H1 (cell line): ENCODE results near the gene ZNRF2. TPM values are rescaled to one million over a fixed set of nuclear protein-coding genes. Genes with fewer than 3 reads are reported as not detected.

Experiments used
- CTCF ChIA-PET: fragments of 300-600 bp; sonication (Branson Sonifier 250); formaldehyde crosslinking; loops from one replicate; lab custom pipeline; 2021; ENCODE audit not compliant: partially characterized antibody; lab: Charles Lee
- POLR2A ChIA-PET: fragments of 300-600 bp; sonication (Branson Sonifier 250); formaldehyde crosslinking; loops from one replicate; lab custom pipeline; 2021; ENCODE audit warnings: inconsistent platforms; ENCODE audit not compliant: partially characterized antibody; lab: Charles Lee
- DNase-seq, 2 experiments: peaks; one replicate each; pipeline versions ENCODE4 v3.0.0 to v3.0.0-alpha.2; 2010 to 2022; ENCODE audit warnings: low spot score in 2 of 2, low read depth in 1 of 2, mixed read lengths in 1 of 2
- FAIRE-seq: peaks from 2 replicates; lab custom pipeline; 2011; peaks lifted over from hg19 to GRCh38; lab: Jason Lieb, UNC
- H2AFZ ChIP-seq: 2 replicates; pipeline ENCODE4 v1.8.1; 2012; ENCODE audit warnings: low read length, inconsistent platforms
- H2AK5ac ChIP-seq: 2 replicates; pipeline ENCODE4 v1.6.1; 2013; ENCODE audit warnings: low read depth, low read length
- H2BK120ac ChIP-seq: replicated peaks from 2 replicates; pipeline ENCODE3; 2013; ENCODE audit warnings: low read depth, low read length, inconsistent platforms
- H2BK12ac ChIP-seq: 2 replicates; pipeline ENCODE4 v1.6.1; 2013; ENCODE audit warnings: low read depth, low read length
- H2BK15ac ChIP-seq: 2 replicates; pipeline ENCODE4 v1.6.1; 2013; ENCODE audit warnings: low read length
- H2BK20ac ChIP-seq: 2 replicates; pipeline ENCODE4 v1.6.1; 2013; ENCODE audit warnings: low read length
- H2BK5ac ChIP-seq: 2 replicates; pipeline ENCODE4 v1.6.1; 2013; ENCODE audit warnings: low read depth, low read length
- H3K14ac ChIP-seq: 2 replicates; pipeline ENCODE4 v1.6.1; 2013; ENCODE audit warnings: inconsistent platforms; ENCODE audit not compliant: insufficient read length
- H3K18ac ChIP-seq: 2 replicates; pipeline ENCODE4 v1.6.1; 2013; ENCODE audit warnings: low read length; ENCODE audit errors: extremely low read depth
- H3K23ac ChIP-seq: 2 replicates; pipeline ENCODE4 v1.6.1; 2013; ENCODE audit warnings: inconsistent platforms; ENCODE audit not compliant: insufficient read length
- H3K23me2 ChIP-seq: 2 replicates; pipeline ENCODE4 v1.6.1; 2013; ENCODE audit warnings: low read depth, low read length
- H3K27ac ChIP-seq: 2 replicates; pipeline ENCODE4 v1.6.1; 2011; ENCODE audit warnings: low read depth, low read length, inconsistent platforms
- H3K27me3 ChIP-seq, 4 experiments: replicated peaks in 1 of 4; 1 replicate in 1 of 4; 2 replicates in 3 of 4; pipeline versions ENCODE4 v1.6.1 to v1.8.1; 2011 to 2013; ENCODE audit warnings: low read length in 3 of 4, mild to moderate bottlenecking in 3 of 4, inconsistent platforms in 2 of 4, mixed read lengths in 2 of 4, moderate library complexity in 1 of 4; ENCODE audit not compliant: control insufficient read depth in 3 of 4, insufficient read depth in 3 of 4; ENCODE audit errors: extremely low read depth in 1 of 4
- H3K36me3 ChIP-seq, 4 experiments: 2 replicates each; pipeline versions ENCODE4 v1.6.1 to v1.8.1; 2011 to 2013; ENCODE audit warnings: mild to moderate bottlenecking in 4 of 4, low read length in 3 of 4, moderate library complexity in 2 of 4, control low read depth in 1 of 4, inconsistent platforms in 1 of 4; ENCODE audit not compliant: insufficient read depth in 4 of 4, control insufficient read depth in 2 of 4
- H3K4ac ChIP-seq: replicated peaks from 2 replicates; pipeline ENCODE3; 2013; ENCODE audit warnings: low read length, low read depth, mixed read lengths, inconsistent platforms; ENCODE audit not compliant: insufficient read length
- H3K4me1 ChIP-seq, 4 experiments: replicated peaks in 1 of 4; 1 replicate in 1 of 4; 2 replicates in 3 of 4; pipeline versions ENCODE4 v1.6.1 to v1.8.1; 2011 to 2013; ENCODE audit warnings: low read length in 3 of 4, inconsistent platforms in 2 of 4, mixed read lengths in 1 of 4; ENCODE audit not compliant: insufficient read depth in 4 of 4, control insufficient read depth in 3 of 4
- H3K4me2 ChIP-seq, 2 experiments: 2 replicates each; pipeline versions ENCODE4 v1.6.1 to v1.8.1; 2011 to 2013; ENCODE audit warnings: low read depth in 2 of 2, low read length in 2 of 2, control low read depth in 1 of 2, inconsistent platforms in 1 of 2, mild to moderate bottlenecking in 1 of 2; ENCODE audit not compliant: insufficient read depth in 1 of 2
- H3K4me3 ChIP-seq, 4 experiments: fragments of 200-600, 300-600 bp in 1 of 4; sonication (generic), shearing (Covaris generic), sonication (Bioruptor Twin) in 1 of 4; 2 replicates each; pipeline versions ENCODE4 v1.5.1 to v1.8.1; 2011 to 2016; ENCODE audit warnings: low read length in 4 of 4, low read depth in 3 of 4, control low read depth in 2 of 4, inconsistent platforms in 2 of 4, mild to moderate bottlenecking in 2 of 4, mixed read lengths in 1 of 4, moderate library complexity in 1 of 4; ENCODE audit not compliant: insufficient read depth in 2 of 4; ENCODE audit errors: extremely low read depth in 1 of 4
- H3K56ac ChIP-seq: replicated peaks from 2 replicates; pipeline ENCODE3; 2013; ENCODE audit warnings: low read depth, mild to moderate bottlenecking, mixed read lengths, low read length, inconsistent platforms; ENCODE audit not compliant: insufficient read length
- H3K79me1 ChIP-seq: 2 replicates; pipeline ENCODE4 v1.6.1; 2013; ENCODE audit warnings: low read depth, low read length, control low read depth
- H3K79me2 ChIP-seq, 2 experiments: 2 replicates each; pipeline versions ENCODE4 v1.6.1 to v1.8.1; 2012 to 2013; ENCODE audit warnings: low read length in 2 of 2, mild to moderate bottlenecking in 2 of 2, inconsistent platforms in 1 of 2; ENCODE audit not compliant: insufficient read depth in 2 of 2, control insufficient read depth in 1 of 2
- H3K9ac ChIP-seq, 4 experiments: replicated peaks in 1 of 4; 1 replicate in 1 of 4; 2 replicates in 3 of 4; pipeline versions ENCODE4 v1.6.1 to v1.8.1; 2011 to 2013; ENCODE audit warnings: low read depth in 3 of 4, low read length in 3 of 4, control low read depth in 2 of 4, mild to moderate bottlenecking in 2 of 4, moderate library complexity in 2 of 4, inconsistent platforms in 1 of 4; ENCODE audit errors: extremely low read depth in 1 of 4
- H3K9me3 ChIP-seq, 2 experiments: 2 replicates each; pipeline versions ENCODE4 v1.6.1 to v1.8.1; 2012 to 2013; ENCODE audit warnings: mild to moderate bottlenecking in 2 of 2, moderate library complexity in 2 of 2, control low read depth in 1 of 2, inconsistent platforms in 1 of 2, low read depth in 1 of 2, low read length in 1 of 2, mixed read lengths in 1 of 2; ENCODE audit not compliant: insufficient read depth in 2 of 2
- H4K20me1 ChIP-seq, 2 experiments: replicated peaks in 1 of 2; 2 replicates each; pipeline versions ENCODE3 to v1.8.1; 2011 to 2013; ENCODE audit warnings: inconsistent platforms in 2 of 2, low read length in 2 of 2, mild to moderate bottlenecking in 1 of 2; ENCODE audit not compliant: insufficient read depth in 2 of 2, control insufficient read depth in 1 of 2
- H4K5ac ChIP-seq: 2 replicates; pipeline ENCODE4 v1.6.1; 2013; ENCODE audit warnings: low read length, low read depth, mixed read lengths, inconsistent platforms; ENCODE audit not compliant: insufficient read length
- H4K8ac ChIP-seq: 2 replicates; pipeline ENCODE4 v1.8.0; 2013; ENCODE audit warnings: mild to moderate bottlenecking, moderate library complexity, low read length, inconsistent platforms; ENCODE audit not compliant: insufficient read depth; ENCODE audit errors: extremely low read depth
- H4K91ac ChIP-seq: replicated peaks from 2 replicates; pipeline ENCODE3; 2013; ENCODE audit warnings: low read length, mixed read lengths, inconsistent platforms; ENCODE audit not compliant: insufficient read length
- SRF ChIP-seq: IDR thresholded peaks from 2 replicates; pipeline ENCODE4 v1.6.1; 2011; ENCODE audit warnings: mild to moderate bottlenecking, low read depth, low read length, moderate library complexity
- WGBS, 2 experiments: shearing (Covaris generic) in 1 of 2; methylation state at CpG; one replicate each; pipeline versions ENCODE4 v1.1.6 to v1.1.7; 2013 to 2015; ENCODE audit warnings: low lambda C conversion rate in 2 of 2, mixed read lengths in 2 of 2, inconsistent platforms in 1 of 2, low coverage in 1 of 2, missing lambda C conversion rate in 1 of 2; ENCODE audit not compliant: insufficient replicate concordance in 2 of 2, insufficient coverage in 1 of 2, insufficient read length in 1 of 2; ENCODE audit errors: extremely low coverage in 1 of 2, missing lambda C conversion rate in 1 of 2; 5-methylcytosine and 5-hydroxymethylcytosine counted together
- polyA plus RNA-seq, 7 experiments: library from polyadenylated mRNA; depleted of rRNA in 3 of 7; stranded (reverse) in 5 of 7; unstranded in 2 of 7; fragments of >200 nt in 5 of 7; fragments of 200-250 nt in 2 of 7; gene quantifications; 1 replicate in 5 of 7; 2 replicates in 1 of 7; 4 replicates in 1 of 7; pipeline versions ENCODE4 v1.2.1 to v1.2.3, GENCODE V29; 2011 to 2013; ENCODE audit warnings: missing spikeins in 2 of 7, mixed read lengths in 2 of 7
- total RNA-seq: library from RNA; stranded (reverse); fragmentation: NEBNext Ultra II Directional; extraction: Animal tissue kit (Norgen Biotek cat#: 25700); gene quantifications from 2 replicates; pipeline ENCODE4 v1.2.1, GENCODE V29; 2021

Gene ZNRF2
- total and polyA plus RNA-seq, 2 of the 8 experiments (the other 6 are each of a cell fraction or from before 2014, with no cell fraction given) = 2.9 to 16.2 TPM

DNA sequence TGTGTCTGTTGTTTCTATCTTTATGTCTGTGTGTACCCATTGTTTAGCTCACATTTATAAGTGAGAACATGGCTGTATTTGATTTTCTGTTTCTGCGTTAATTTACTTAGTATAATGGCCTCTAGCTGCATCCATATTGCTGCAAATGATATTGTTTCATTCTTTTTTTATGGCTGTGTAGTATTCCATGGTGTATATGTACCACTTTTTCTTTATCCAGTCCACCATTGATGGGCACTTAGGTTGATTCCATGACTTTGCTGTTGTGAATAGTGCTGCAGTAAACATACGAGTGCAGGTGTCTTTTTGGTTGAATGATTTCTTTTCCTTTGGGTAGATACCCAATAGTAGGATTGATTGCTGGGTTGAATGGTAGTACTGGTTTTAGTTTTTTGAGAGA, 48.2 kb downstream of the ZNRF2 start:
- peaks cover 0 to 75% of the 10 kb centered on the region in 2 experiments; a peak in 2 of 4 replicates for H3K79me2 ChIP-seq
- POLR2A ChIA-PET = no interaction called here
- TF ChIP-seq SRF = no peak

More for the DNA sequence above, 48.2 kb downstream of the ZNRF2 start:
- Histone ChIP-seq H3K79me1 (no peaks in the 10 kb centered on the region), H2BK12ac (no peak overlapping the region), H4K20me1 (no peaks in the 10 kb centered on the region), H3K56ac (no peak overlapping the region), H3K23ac (no peak overlapping the region), H2AFZ (no peak overlapping the region), H3K36me3 (no peaks in the 10 kb centered on the region), H3K4me1 (no peaks in the 10 kb centered on the region), H2BK20ac (no peak overlapping the region), H3K9ac (no peak overlapping the region), H2AK5ac (no peak overlapping the region), H4K5ac (no peak overlapping the region), H4K91ac (no peak overlapping the region), H3K4me3 (no peak overlapping the region), H3K27ac (no peak overlapping the region), H3K18ac (no peak overlapping the region), H3K27me3 (no peaks in the 10 kb centered on the region), H3K4me2 (no peak overlapping the region), H2BK5ac (no peak overlapping the region), H3K23me2 (no peaks in the 10 kb centered on the region), H2BK15ac (no peak overlapping the region), H4K8ac (no peak overlapping the region), H3K9me3 (no peaks in the 10 kb centered on the region; a peak in 1 of 4 replicates), H3K4ac (no peak overlapping the region), H3K14ac (no peak overlapping the region), H2BK120ac (no peak overlapping the region)
- no peak for DNase-seq
- CTCF ChIA-PET = interaction anchor here (1.2 to 1.6 kb wide), 2 partner anchors 11 to 64 kb away, joined by 3 read pairs; no protein-coding TSS in a partner anchor
- no peak for FAIRE-seq
- 70% methylated on average over 2 of the region's 2 CpGs; no CpG with 5 or more reads in 1 of the 2 experiments for WGBS, 2 experiments
